UCSD-AML1 (cell line): ENCODE measurements around the gene FOXL3.
"Not testable (repeated sequence)": the region's sequence is repeated elsewhere in the genome, so short reads cannot be mapped to it uniquely, and the experiment has no call there.

Source experiments
- DNase-seq: peaks from one replicate; lab custom pipeline; 2025; ENCODE audit not compliant: unreplicated experiment; lab: John Stamatoyannopoulos, UW

FOXL3 gene

DNA sequence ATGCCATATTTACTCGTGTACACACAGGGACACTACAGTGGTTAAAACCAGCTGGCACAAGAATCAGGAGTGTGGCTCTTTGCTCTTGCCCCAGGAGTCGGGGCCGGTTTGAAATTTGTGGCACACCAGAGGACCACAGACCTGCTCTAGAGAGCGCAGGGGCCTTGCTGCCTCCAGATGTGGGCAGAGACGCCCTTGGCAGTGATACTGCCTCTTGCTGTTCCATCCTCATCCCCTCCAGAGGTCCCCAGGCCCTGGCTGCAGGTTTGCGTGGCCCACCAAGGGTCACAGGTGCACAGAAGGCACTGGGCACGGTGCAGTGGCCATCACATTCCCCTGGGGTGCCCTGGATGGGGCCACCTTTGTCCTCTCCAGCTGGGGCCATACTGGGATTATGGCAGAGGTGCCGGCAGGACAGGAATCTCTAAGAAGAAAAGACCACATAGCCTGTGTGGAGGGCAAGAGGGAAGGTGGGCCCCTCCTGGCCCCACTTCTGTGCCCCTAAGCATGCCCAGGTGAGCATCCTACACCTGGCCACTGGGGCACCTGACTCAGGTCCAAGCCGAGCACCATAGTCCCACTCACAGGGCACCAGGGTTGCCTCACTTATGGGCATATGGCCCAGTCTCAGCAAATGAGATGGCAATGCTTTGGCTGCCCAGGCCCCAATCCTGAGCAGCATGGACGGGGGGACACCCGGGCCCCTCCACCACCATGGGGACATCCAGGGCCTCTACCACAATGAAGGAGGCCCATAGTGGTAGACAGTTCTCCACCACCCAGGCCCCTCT lies 45.6 kb downstream of the FOXL3 start:
- no peak for DNase-seq

DNA sequence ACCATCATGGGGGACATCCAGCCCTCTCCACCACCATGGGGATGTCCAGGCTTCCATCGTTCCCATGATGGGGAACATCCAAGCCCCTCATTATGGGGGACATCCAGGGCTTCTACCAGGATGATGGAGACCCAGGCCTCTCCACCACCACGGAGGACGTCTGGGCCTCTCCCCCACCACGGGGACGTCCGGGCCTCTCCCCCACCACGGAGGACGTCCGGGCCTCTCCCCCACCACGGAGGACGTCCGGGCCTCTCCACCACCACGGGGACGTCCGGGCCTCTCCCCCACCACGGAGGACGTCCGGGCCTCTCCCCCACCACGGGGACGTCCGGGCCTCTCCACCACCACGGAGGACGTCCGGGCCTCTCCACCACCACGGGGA lies 46.2 kb downstream of the FOXL3 start:
- not testable (repeated sequence) for DNase-seq

DNA sequence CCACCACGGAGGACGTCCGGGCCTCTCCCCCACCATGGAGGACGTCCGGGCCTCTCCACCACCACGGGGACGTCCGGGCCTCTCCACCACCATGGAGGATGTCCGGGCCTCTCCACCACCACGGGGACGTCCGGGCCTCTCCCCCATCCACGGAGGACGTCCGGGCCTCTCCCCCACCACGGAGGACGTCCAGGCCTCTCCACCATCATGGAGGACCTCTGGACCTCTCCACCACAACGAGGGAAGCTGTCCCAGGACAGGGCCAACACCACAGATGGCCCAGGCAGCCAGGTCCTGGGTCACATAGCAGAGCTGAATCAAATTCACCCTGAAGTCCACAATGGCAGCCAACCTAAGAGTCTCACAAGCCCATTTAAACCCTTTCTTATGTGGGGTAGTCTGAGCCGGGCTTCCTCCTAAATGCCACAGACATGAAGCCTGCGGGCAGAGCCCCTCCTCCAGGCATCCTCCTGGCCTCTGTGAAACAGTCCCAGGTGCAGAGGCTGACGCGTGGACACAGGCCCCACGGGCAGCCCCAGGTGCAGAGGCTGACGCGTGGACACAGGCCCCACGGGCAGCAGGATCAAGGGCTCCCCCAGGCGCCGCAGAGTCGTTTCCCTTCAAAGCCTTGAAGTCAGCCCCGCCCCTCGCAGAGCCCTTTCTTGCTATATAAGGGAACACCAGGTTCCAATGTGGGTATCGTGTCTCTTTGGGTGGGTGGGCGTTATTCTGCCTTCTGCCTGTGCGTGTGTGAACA lies 47.0 kb downstream of the FOXL3 start:
- DNase-seq: no peak

DNA sequence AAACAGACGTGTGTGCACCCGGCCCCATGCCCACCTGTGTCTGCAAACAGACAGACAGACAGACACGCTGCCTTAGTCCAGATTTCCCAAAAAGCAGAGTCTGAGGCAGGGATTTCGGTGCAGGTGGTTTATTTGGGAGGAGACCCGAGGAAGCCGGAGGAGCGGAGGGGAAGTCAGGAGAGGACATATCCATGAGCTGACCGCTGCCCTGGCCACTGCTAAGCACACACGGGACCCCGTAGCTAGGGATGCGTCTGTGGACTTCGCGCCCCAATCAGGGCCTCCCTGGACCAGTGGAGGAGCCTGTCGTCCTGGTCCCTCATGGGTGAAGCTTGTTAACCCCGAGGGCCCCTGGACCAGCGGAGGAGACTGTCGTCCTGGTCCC lies 47.6 kb downstream of the FOXL3 start:
- no peak for DNase-seq

DNA sequence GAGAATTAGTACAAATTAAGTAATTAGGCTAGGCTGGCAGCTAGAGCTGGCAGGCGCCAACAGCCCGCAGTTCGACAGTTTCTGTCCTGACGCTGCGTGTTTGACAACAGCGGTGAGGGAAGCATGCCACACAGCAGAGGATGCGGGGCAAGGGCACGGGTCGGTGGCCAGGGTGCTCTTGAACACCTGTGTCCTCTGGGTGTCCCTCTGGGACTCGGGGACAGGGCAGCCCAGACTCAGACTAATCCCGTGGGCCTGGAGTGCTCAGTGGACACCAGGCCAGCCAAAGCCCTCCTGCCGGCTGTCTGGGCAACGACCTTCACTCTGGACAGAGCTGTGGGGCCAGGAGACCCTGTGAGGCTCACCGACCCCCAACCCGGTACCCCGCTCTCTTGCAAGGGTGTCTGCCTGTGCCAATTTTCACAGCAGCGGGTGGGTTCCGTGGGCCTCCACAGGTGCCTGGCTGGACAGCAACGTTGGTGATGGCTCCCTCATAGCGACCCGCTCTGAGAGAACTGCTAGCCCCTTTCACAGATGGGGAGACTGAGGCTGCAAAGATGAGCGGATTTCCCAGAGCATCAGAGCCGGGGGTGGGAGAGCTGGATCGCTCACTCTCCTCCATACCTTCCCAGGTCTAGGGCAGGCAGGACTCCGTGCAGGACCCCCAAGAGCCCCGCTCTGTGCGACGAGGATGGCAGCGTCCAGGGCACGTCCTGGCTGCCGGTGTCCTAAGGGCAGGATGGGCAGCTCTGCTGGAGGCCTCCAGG lies 48.5 kb downstream of the FOXL3 start:
- no peak for DNase-seq

DNA sequence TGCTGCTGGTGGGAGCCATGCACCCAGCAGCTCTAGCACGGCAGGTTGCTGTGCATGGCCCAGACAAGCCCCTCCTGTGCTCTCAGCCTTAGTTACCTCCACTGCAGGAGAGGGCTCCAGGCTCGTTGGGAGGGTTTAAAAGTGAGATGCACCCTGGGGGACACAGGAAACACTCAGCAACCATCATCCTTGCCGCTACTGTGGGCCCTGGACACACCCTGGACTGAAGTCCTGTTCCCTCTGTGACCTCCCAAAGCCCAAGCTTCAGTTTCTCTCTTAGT lies 49.0 kb downstream of the FOXL3 start:
- no peak for DNase-seq

DNA sequence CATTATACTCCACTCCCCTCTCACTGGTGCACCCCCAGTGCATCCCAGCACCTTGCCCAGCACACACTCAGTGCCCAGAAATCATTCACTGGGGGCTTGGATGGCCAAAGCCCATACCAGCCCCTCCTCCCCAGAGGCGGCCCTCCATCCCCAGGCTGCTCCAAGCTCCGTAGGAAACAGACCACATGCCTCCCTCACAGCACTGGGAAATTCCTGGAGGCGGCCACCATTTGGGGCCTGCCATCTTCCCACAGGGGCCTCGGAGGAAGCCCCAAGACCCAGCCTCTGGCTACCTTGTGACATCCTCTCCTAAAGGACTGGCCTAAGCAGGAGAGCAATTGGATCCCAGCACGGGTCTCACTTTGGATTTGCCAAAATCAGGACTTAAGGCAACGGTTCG lies 49.7 kb downstream of the FOXL3 start:
- no peak for DNase-seq

DNA sequence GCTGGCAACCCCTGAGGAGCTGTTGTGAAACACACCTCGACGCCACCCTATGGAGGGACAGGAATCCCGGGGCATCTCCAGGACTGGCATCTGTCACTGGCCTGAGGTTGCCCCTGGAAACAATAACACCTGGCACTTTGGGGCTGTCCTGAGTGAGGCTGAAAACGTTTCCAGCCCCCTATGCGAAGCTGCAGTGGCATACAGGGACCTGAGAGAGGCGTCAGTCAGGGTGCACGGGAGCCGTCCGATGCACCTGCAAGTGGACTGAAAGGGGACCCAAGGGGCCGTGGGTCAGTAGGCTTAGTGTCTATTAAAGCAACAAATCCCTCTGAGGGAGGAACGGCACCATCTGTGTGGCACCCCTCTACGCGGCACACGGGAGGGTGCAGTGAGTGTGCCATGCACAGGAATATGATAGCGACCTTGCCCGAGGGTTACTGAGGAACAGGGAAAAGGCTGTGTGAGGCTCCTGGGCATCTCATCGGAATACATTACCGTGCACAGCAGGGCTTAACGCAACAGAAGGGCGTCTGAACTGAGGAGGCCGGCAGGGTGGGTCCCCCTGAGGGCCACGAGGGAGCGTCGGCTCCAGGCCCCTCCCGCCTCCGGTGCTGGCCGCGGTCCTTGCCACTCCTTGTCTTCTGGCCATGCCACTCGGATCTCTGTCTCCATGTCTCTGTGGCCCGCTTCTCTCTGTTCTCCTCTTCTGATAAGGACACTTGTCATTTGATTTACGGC lies 50.4 kb downstream of the FOXL3 start:
- no peak for DNase-seq
